HEK293 (cell line): ENCODE data around the gene BCAS3.
A peak's percentile ranks its signal among the peaks of the same experiment; 100 is the strongest.

Experiments
- CTCF ChIA-PET: fragments of 350-600 bp; formaldehyde crosslinking; extraction: SDS; loops from one replicate; lab custom pipeline; 2021; ENCODE audit warnings: antibody characterized with exemption; lab: Yijun Ruan, JAX
- POLR2A ChIA-PET: fragments of 300-600 bp; formaldehyde crosslinking; extraction: SDS; loops from one replicate; lab custom pipeline; 2020; ENCODE audit warnings: antibody characterized with exemption, inconsistent platforms; lab: Yijun Ruan, JAX
- H3K27ac ChIP-seq: fragments of 200-500 bp; sonication (Bioruptor generic); 2 replicates; pipeline ENCODE4 v1.5.1; 2014; ENCODE audit warnings: low read depth, low read length, control low read depth, inconsistent platforms; ENCODE audit errors: extremely low read depth
- H3K36me3 ChIP-seq, 2 experiments: fragments of 200-500 bp in 1 of 2; sonication (Bioruptor generic) in 1 of 2; 1 replicate in 1 of 2; 2 replicates in 1 of 2; pipeline ENCODE4 v1.5.1; 2014 to 2017; ENCODE audit warnings: inconsistent platforms in 2 of 2, low read length in 2 of 2; ENCODE audit not compliant: control insufficient read depth in 2 of 2, insufficient read depth in 1 of 2
- H3K4me1 ChIP-seq: fragments of 200-500 bp; sonication (Bioruptor generic); 2 replicates; pipeline ENCODE4 v1.5.1; 2014; ENCODE audit warnings: mild to moderate bottlenecking, low read length, inconsistent platforms; ENCODE audit not compliant: control insufficient read depth, insufficient read depth
- H3K4me3 ChIP-seq: 2 replicates; pipeline ENCODE4 v1.5.1; 2011; ENCODE audit warnings: low read depth, mild to moderate bottlenecking, control low read depth, low read length, moderate library complexity
- H3K9me3 ChIP-seq: fragments of 200-500 bp; sonication (Bioruptor generic); 2 replicates; pipeline ENCODE4 v1.5.1; 2014; ENCODE audit warnings: low read depth, low read length, inconsistent platforms; ENCODE audit not compliant: control insufficient read depth, insufficient read depth
- HOXD13 ChIP-seq: sonication (generic); formaldehyde crosslinking; IDR thresholded peaks from 2 replicates; pipeline ENCODE4 v1.8.0; 2022; ENCODE audit warnings: missing genetic modification reagents, borderline replicate concordance
- KLF16 ChIP-seq: fragments of 450-650 bp; formaldehyde crosslinking; IDR thresholded peaks from 2 replicates; pipeline ENCODE4 v1.5.1; 2017; ENCODE audit warnings: missing biosample characterization, missing genetic modification characterization
- OSR2 ChIP-seq: fragments of 450-650 bp; formaldehyde crosslinking; IDR thresholded peaks from 2 replicates; pipeline ENCODE4 v1.5.1; 2016; ENCODE audit warnings: missing biosample characterization, missing genetic modification characterization
- PRDM4 ChIP-seq: fragments of 450-650 bp; formaldehyde crosslinking; IDR thresholded peaks from 2 replicates; pipeline ENCODE4 v1.5.1; 2017; ENCODE audit warnings: missing biosample characterization, missing genetic modification characterization
- SP3 ChIP-seq: fragments of 450-650 bp; formaldehyde crosslinking; IDR thresholded peaks from 2 replicates; pipeline ENCODE4 v1.5.1; 2016; ENCODE audit warnings: missing biosample characterization, missing genetic modification characterization
- SP7 ChIP-seq: fragments of 450-650 bp; formaldehyde crosslinking; IDR thresholded peaks from 2 replicates; pipeline ENCODE4 v1.5.1; 2016; ENCODE audit warnings: missing biosample characterization, missing genetic modification characterization
- WT1 ChIP-seq: fragments of 450-650 bp; formaldehyde crosslinking; IDR thresholded peaks from 2 replicates; pipeline ENCODE4 v1.5.1; 2016; ENCODE audit warnings: missing biosample characterization, missing genetic modification characterization
- ZBTB10 ChIP-seq: fragments of 450-650 bp; formaldehyde crosslinking; IDR thresholded peaks from 2 replicates; pipeline ENCODE4 v1.5.1; 2016; ENCODE audit warnings: missing biosample characterization, missing genetic modification characterization
- ZBTB49 ChIP-seq: fragments of 450-650 bp; formaldehyde crosslinking; IDR thresholded peaks from 2 replicates; pipeline ENCODE4 v1.5.1; 2016; ENCODE audit warnings: missing biosample characterization, missing genetic modification characterization, low read depth
- ZEB2 ChIP-seq: fragments of 450-650 bp; formaldehyde crosslinking; IDR thresholded peaks from 2 replicates; pipeline ENCODE4 v1.5.1; 2016; ENCODE audit warnings: missing biosample characterization, missing genetic modification characterization
- ZNF146 ChIP-seq: fragments of 450-650 bp; formaldehyde crosslinking; IDR thresholded peaks from 2 replicates; pipeline ENCODE4 v1.5.1; 2016; ENCODE audit warnings: missing biosample characterization, missing genetic modification characterization
- ZNF488 ChIP-seq: fragments of 450-650 bp; formaldehyde crosslinking; IDR thresholded peaks from 2 replicates; pipeline ENCODE4 v1.5.1; 2016; ENCODE audit warnings: missing biosample characterization, missing genetic modification characterization
- ZNF571 ChIP-seq: fragments of 450-650 bp; formaldehyde crosslinking; IDR thresholded peaks from 2 replicates; pipeline ENCODE4 v1.5.0; 2017; ENCODE audit warnings: missing biosample characterization, missing genetic modification characterization
- ZNF610 ChIP-seq: fragments of 450-650 bp; formaldehyde crosslinking; IDR thresholded peaks from 2 replicates; pipeline ENCODE4 v1.5.1; 2016; ENCODE audit warnings: missing biosample characterization, missing genetic modification characterization, borderline replicate concordance
- ZNF629 ChIP-seq: fragments of 450-650 bp; formaldehyde crosslinking; IDR thresholded peaks from 2 replicates; pipeline ENCODE4 v1.5.1; 2017; ENCODE audit warnings: missing biosample characterization, missing genetic modification characterization
- ZNF660 ChIP-seq: fragments of 450-650 bp; IDR thresholded peaks from 2 replicates; pipeline ENCODE4 v1.5.1; 2018; ENCODE audit warnings: missing biosample characterization, mild to moderate bottlenecking, missing genetic modification characterization
- ZNF707 ChIP-seq: fragments of 450-650 bp; formaldehyde crosslinking; IDR thresholded peaks from 2 replicates; pipeline ENCODE4 v1.5.1; 2016; ENCODE audit warnings: missing biosample characterization, missing genetic modification characterization
- ZNF792 ChIP-seq: fragments of 450-650 bp; formaldehyde crosslinking; IDR thresholded peaks from 2 replicates; pipeline ENCODE4 v1.5.1; 2016; ENCODE audit warnings: missing biosample characterization, missing genetic modification characterization
- ZSCAN18 ChIP-seq: fragments of 450-650 bp; formaldehyde crosslinking; IDR thresholded peaks from 2 replicates; pipeline ENCODE4 v1.5.1; 2016; ENCODE audit warnings: missing biosample characterization, missing genetic modification characterization
- ZSCAN30 ChIP-seq: fragments of 450-650 bp; IDR thresholded peaks from 2 replicates; pipeline ENCODE4 v1.5.1; 2018; ENCODE audit warnings: missing biosample characterization, mild to moderate bottlenecking, missing genetic modification characterization, moderate library complexity

BCAS3 gene

GRCh38 chr17:60941028-60941427 lies 263.4 kb downstream of the BCAS3 start:
- CTCF ChIA-PET, result interaction anchor here (0.7 to 2.4 kb wide), 3 partner anchors 10 to 303 kb away, joined by 3 to 6 read pairs (median 6); no protein-coding TSS in a partner anchor
- no peak overlapping the region for H3K27ac ChIP-seq

GRCh38 chr17:60941571-60941970 lies 263.9 kb downstream of the BCAS3 start:
- TF ChIP-seq WT1 (tag by site-specific recombination) (no peak), ZNF146 (no peak), ZNF792 (tag by site-specific recombination) (no peak), ZNF488 (tag by site-specific recombination) (no peak), ZNF629 (tag by site-specific recombination) (no peak), ZBTB49 (tag by site-specific recombination) (no peak), ZSCAN30 (tag by site-specific recombination) (no peak), ZNF610 (tag by site-specific recombination) (no peak), PRDM4 (tag by site-specific recombination) (no peak), OSR2 (tag by site-specific recombination) (no peak)
- Histone ChIP-seq H3K9me3 (no peaks in the 10 kb centered on the region), H3K4me3 (no peak overlapping the region), H3K27ac (no peak overlapping the region), H3K4me1 (peaks cover 7% of the 10 kb centered on the region), H3K36me3 (no peaks in the 10 kb centered on the region; a peak in 1 of 3 replicates)
- ChIA-PET POLR2A (no interaction called here), CTCF (interaction anchor here (0.7 to 2.4 kb wide), 4 partner anchors 9 to 304 kb away, joined by 3 to 6 read pairs (median 4); no protein-coding TSS in a partner anchor)

More at GRCh38 chr17:60941028-60941427, 263.4 kb downstream of the BCAS3 start:
- Histone ChIP-seq H3K36me3 (no peaks in the 10 kb centered on the region; a peak in 1 of 3 replicates), H3K4me3 (no peak overlapping the region), H3K4me1 (peaks cover 7% of the 10 kb centered on the region), H3K9me3 (no peaks in the 10 kb centered on the region)
- TF ChIP-seq ZEB2, result 0 out of 2 replicates have a peak, but pooled peaks have one; percentile 38
- TF ChIP-seq ZNF660, result 0 out of 2 replicates have a peak, but pooled peaks have one; percentile 51
- peak; percentile 77 for TF ChIP-seq OSR2 (tag by site-specific recombination)
- no peak for TF ChIP-seq SP3 (tag by site-specific recombination)
- no peak for TF ChIP-seq ZNF707 (tag by site-specific recombination)
- no peak for TF ChIP-seq KLF16 (tag by site-specific recombination)
- peak; percentile 88 for TF ChIP-seq SP7 (tag by site-specific recombination)
- POLR2A ChIA-PET, result no interaction called here

- Histone ChIP-seq H3K4me3 (no peak overlapping the region), H3K9me3 (no peaks in the 10 kb centered on the region), H3K4me1 (peaks cover 7% of the 10 kb centered on the region), H3K27ac (no peak overlapping the region), H3K36me3 (peaks cover 7 to 9% of the 10 kb centered on the region in 2 experiments)
- CTCF ChIA-PET, result no interaction called here
- POLR2A ChIA-PET, result no interaction called here
- TF ChIP-seq ZNF571 (tag by site-specific recombination) (no peak), ZNF660 (no peak), ZNF488 (tag by site-specific recombination) (no peak), ZSCAN18 (tag by site-specific recombination) (no peak), HOXD13 (no peak), ZBTB10 (tag by site-specific recombination) (no peak)
These were observed 267.1 kb downstream of the BCAS3 start for GRCh38 chr17:60944751-60945150.
